Measurements from ENCODE around the gene PFDN4.
A peak's percentile ranks its signal among the peaks of the same experiment; 100 is the strongest.
"Not testable (repeated sequence)": the region's sequence is repeated elsewhere in the genome, so short reads cannot be mapped to it uniquely, and the experiment has no call there.

PFDN4 gene

GRCh38 chr20:54221996-54222890 lies 14.4 kb downstream of the PFDN4 start:
- H3K4me3 ChIP-seq (ENCODE audit: low read depth in 1 of 5, low read length in 5 of 5) = peak overlapping the region in 1 of 5 donors; percentile 13
- H3K27ac ChIP-seq (ENCODE audit: low read depth, low read length) = no peak overlapping the region
- peaks cover 0 to 2% (median 1%) of the 10 kb centered on the region in 5 donors for H3K36me3 ChIP-seq (ENCODE audit: control insufficient read depth in 5 of 5, insufficient read depth in 5 of 5, low read length in 5 of 5)
- no peaks in the 10 kb centered on the region for H3K27me3 ChIP-seq (ENCODE audit: control insufficient read depth in 5 of 5, insufficient read depth in 4 of 5, low read length in 5 of 5)
- H3K9ac ChIP-seq (ENCODE audit: low read length in 5 of 5) = peak overlapping the region in 2 of 5 donors; percentile 5 to 21
- H3K9me3 ChIP-seq (ENCODE audit: control insufficient read depth in 5 of 5, low read length in 5 of 5) = no peaks in the 10 kb centered on the region
- H3K4me1 ChIP-seq (ENCODE audit: control insufficient read depth in 5 of 5, insufficient read depth in 5 of 5, low read length in 5 of 5) = peaks cover 3 to 23% (median 18%) of the 10 kb centered on the region in 5 donors

- Histone ChIP-seq H3K9me3 (ENCODE audit: control insufficient read depth in 5 of 5, low read length in 5 of 5) (no peaks in the 10 kb centered on the region), H3K4me3 (ENCODE audit: low read depth in 1 of 5, low read length in 5 of 5) (no peak overlapping the region), H3K27me3 (ENCODE audit: control insufficient read depth in 5 of 5, insufficient read depth in 4 of 5, low read length in 5 of 5) (no peaks in the 10 kb centered on the region)
Measured at GRCh38 chr20:54223285-54223684, 15.4 kb downstream of the PFDN4 start.

GRCh38 chr20:54223751-54224150 lies 15.9 kb downstream of the PFDN4 start:
- no peaks in the 10 kb centered on the region for H3K9me3 ChIP-seq (ENCODE audit: control insufficient read depth in 5 of 5, low read length in 5 of 5)
- no peaks in the 10 kb centered on the region for H3K27me3 ChIP-seq (ENCODE audit: control insufficient read depth in 5 of 5, insufficient read depth in 4 of 5, low read length in 5 of 5)
- H3K9ac ChIP-seq (ENCODE audit: low read length in 5 of 5) = no peak overlapping the region
- H3K27ac ChIP-seq (ENCODE audit: low read depth, low read length) = no peak overlapping the region
- H3K4me1 ChIP-seq (ENCODE audit: control insufficient read depth in 5 of 5, insufficient read depth in 5 of 5, low read length in 5 of 5) = peaks cover 3 to 23% (median 16%) of the 10 kb centered on the region in 5 donors
- no peak overlapping the region for H3K4me3 ChIP-seq (ENCODE audit: low read depth in 1 of 5, low read length in 5 of 5)
- no peaks in the 10 kb centered on the region for H3K36me3 ChIP-seq (ENCODE audit: control insufficient read depth in 5 of 5, insufficient read depth in 5 of 5, low read length in 5 of 5)

More at GRCh38 chr20:54223285-54223684, 15.4 kb downstream of the PFDN4 start:
- H3K4me1 ChIP-seq (ENCODE audit: control insufficient read depth in 5 of 5, insufficient read depth in 5 of 5, low read length in 5 of 5) = peaks cover 3 to 23% (median 18%) of the 10 kb centered on the region in 5 donors
- no peak overlapping the region for H3K9ac ChIP-seq (ENCODE audit: low read length in 5 of 5)
- H3K36me3 ChIP-seq (ENCODE audit: control insufficient read depth in 5 of 5, insufficient read depth in 5 of 5, low read length in 5 of 5) = no peaks in the 10 kb centered on the region
- H3K27ac ChIP-seq (ENCODE audit: low read depth, low read length) = no peak overlapping the region

- H3K4me1 ChIP-seq (ENCODE audit: control insufficient read depth in 5 of 5, insufficient read depth in 5 of 5, low read length in 5 of 5) = peaks cover 3 to 23% (median 16%) of the 10 kb centered on the region in 5 donors
- not testable (repeated sequence) for H3K27ac ChIP-seq (ENCODE audit: low read depth, low read length); H3K4me3 ChIP-seq (ENCODE audit: low read depth in 1 of 5, low read length in 5 of 5)
Measured at GRCh38 chr20:54224642-54225041, 16.8 kb downstream of the PFDN4 start.

GRCh38 chr20:54227241-54227640 lies 19.4 kb downstream of the PFDN4 start:
- no peak overlapping the region for H3K9ac ChIP-seq (ENCODE audit: low read length in 5 of 5)
- no peaks in the 10 kb centered on the region for H3K36me3 ChIP-seq (ENCODE audit: control insufficient read depth in 5 of 5, insufficient read depth in 5 of 5, low read length in 5 of 5)
- H3K4me3 ChIP-seq (ENCODE audit: low read depth in 1 of 5, low read length in 5 of 5) = no peak overlapping the region
- no peak overlapping the region for H3K27ac ChIP-seq (ENCODE audit: low read depth, low read length)
- no peaks in the 10 kb centered on the region for H3K27me3 ChIP-seq (ENCODE audit: control insufficient read depth in 5 of 5, insufficient read depth in 4 of 5, low read length in 5 of 5)
- H3K4me1 ChIP-seq (ENCODE audit: control insufficient read depth in 5 of 5, insufficient read depth in 5 of 5, low read length in 5 of 5) = peaks cover 3 to 15% (median 5%) of the 10 kb centered on the region in 5 donors
- H3K9me3 ChIP-seq (ENCODE audit: control insufficient read depth in 5 of 5, low read length in 5 of 5) = no peaks in the 10 kb centered on the region

More at GRCh38 chr20:54224642-54225041, 16.8 kb downstream of the PFDN4 start:
- not testable (repeated sequence) for H3K36me3 ChIP-seq (ENCODE audit: control insufficient read depth in 5 of 5, insufficient read depth in 5 of 5, low read length in 5 of 5); H3K27me3 ChIP-seq (ENCODE audit: control insufficient read depth in 5 of 5, insufficient read depth in 4 of 5, low read length in 5 of 5); H3K9me3 ChIP-seq (ENCODE audit: control insufficient read depth in 5 of 5, low read length in 5 of 5); H3K9ac ChIP-seq (ENCODE audit: low read length in 5 of 5)

GRCh38 chr20:54227751-54228150 lies 19.9 kb downstream of the PFDN4 start:
- H3K4me1 ChIP-seq (ENCODE audit: control insufficient read depth in 5 of 5, insufficient read depth in 5 of 5, low read length in 5 of 5) = peaks cover 0 to 10% (median 3%) of the 10 kb centered on the region in 5 donors
- H3K9ac ChIP-seq (ENCODE audit: low read length in 5 of 5) = no peak overlapping the region
- H3K27me3 ChIP-seq (ENCODE audit: control insufficient read depth in 5 of 5, insufficient read depth in 4 of 5, low read length in 5 of 5) = no peaks in the 10 kb centered on the region
- no peaks in the 10 kb centered on the region for H3K36me3 ChIP-seq (ENCODE audit: control insufficient read depth in 5 of 5, insufficient read depth in 5 of 5, low read length in 5 of 5)
- peaks cover 0 to 2% (median 0%) of the 10 kb centered on the region in 5 donors for H3K9me3 ChIP-seq (ENCODE audit: control insufficient read depth in 5 of 5, low read length in 5 of 5)
- no peak overlapping the region for H3K27ac ChIP-seq (ENCODE audit: low read depth, low read length)
- no peak overlapping the region for H3K4me3 ChIP-seq (ENCODE audit: low read depth in 1 of 5, low read length in 5 of 5)

GRCh38 chr20:54228841-54229240 lies 21.0 kb downstream of the PFDN4 start:
- no peaks in the 10 kb centered on the region for H3K36me3 ChIP-seq (ENCODE audit: control insufficient read depth in 5 of 5, insufficient read depth in 5 of 5, low read length in 5 of 5)
- no peak overlapping the region for H3K9ac ChIP-seq (ENCODE audit: low read length in 5 of 5)
- no peaks in the 10 kb centered on the region for H3K27me3 ChIP-seq (ENCODE audit: control insufficient read depth in 5 of 5, insufficient read depth in 4 of 5, low read length in 5 of 5)
- H3K27ac ChIP-seq (ENCODE audit: low read depth, low read length) = no peak overlapping the region
- H3K4me1 ChIP-seq (ENCODE audit: control insufficient read depth in 5 of 5, insufficient read depth in 5 of 5, low read length in 5 of 5) = peaks cover 0 to 9% (median 0%) of the 10 kb centered on the region in 5 donors
- no peak overlapping the region for H3K4me3 ChIP-seq (ENCODE audit: low read depth in 1 of 5, low read length in 5 of 5)
- peaks cover 0 to 3% (median 0%) of the 10 kb centered on the region in 5 donors for H3K9me3 ChIP-seq (ENCODE audit: control insufficient read depth in 5 of 5, low read length in 5 of 5)

- H3K4me1 ChIP-seq (ENCODE audit: control insufficient read depth in 5 of 5, insufficient read depth in 5 of 5, low read length in 5 of 5) = peaks cover 0 to 9% (median 0%) of the 10 kb centered on the region in 5 donors
- no peak overlapping the region for H3K4me3 ChIP-seq (ENCODE audit: low read depth in 1 of 5, low read length in 5 of 5)
- no peaks in the 10 kb centered on the region for H3K36me3 ChIP-seq (ENCODE audit: control insufficient read depth in 5 of 5, insufficient read depth in 5 of 5, low read length in 5 of 5)
- H3K27me3 ChIP-seq (ENCODE audit: control insufficient read depth in 5 of 5, insufficient read depth in 4 of 5, low read length in 5 of 5) = no peaks in the 10 kb centered on the region
- H3K9ac ChIP-seq (ENCODE audit: low read length in 5 of 5) = no peak overlapping the region
- H3K27ac ChIP-seq (ENCODE audit: low read depth, low read length) = no peak overlapping the region
- H3K9me3 ChIP-seq (ENCODE audit: control insufficient read depth in 5 of 5, low read length in 5 of 5) = peaks cover 0 to 3% (median 0%) of the 10 kb centered on the region in 5 donors
Measured at GRCh38 chr20:54229566-54230160, 21.8 kb downstream of the PFDN4 start.

GRCh38 chr20:54231036-54231435 lies 23.1 kb downstream of the PFDN4 start:
- H3K27ac ChIP-seq (ENCODE audit: low read depth, low read length) = peak overlapping the region; percentile 50
- no peak overlapping the region for H3K9ac ChIP-seq (ENCODE audit: low read length in 5 of 5)
- no peak overlapping the region for H3K4me3 ChIP-seq (ENCODE audit: low read depth in 1 of 5, low read length in 5 of 5)
- H3K9me3 ChIP-seq (ENCODE audit: control insufficient read depth in 5 of 5, low read length in 5 of 5) = peaks cover 0 to 3% (median 0%) of the 10 kb centered on the region in 5 donors
- peaks cover 0 to 2% (median 0%) of the 10 kb centered on the region in 5 donors for H3K27me3 ChIP-seq (ENCODE audit: control insufficient read depth in 5 of 5, insufficient read depth in 4 of 5, low read length in 5 of 5)
- no peaks in the 10 kb centered on the region for H3K36me3 ChIP-seq (ENCODE audit: control insufficient read depth in 5 of 5, insufficient read depth in 5 of 5, low read length in 5 of 5)
- H3K4me1 ChIP-seq (ENCODE audit: control insufficient read depth in 5 of 5, insufficient read depth in 5 of 5, low read length in 5 of 5) = peaks cover 0 to 9% (median 0%) of the 10 kb centered on the region in 5 donors

GRCh38 chr20:54234991-54235390 lies 27.1 kb downstream of the PFDN4 start:
- Histone ChIP-seq H3K27me3 (ENCODE audit: control insufficient read depth in 5 of 5, insufficient read depth in 4 of 5, low read length in 5 of 5) (peaks cover 0 to 4% (median 0%) of the 10 kb centered on the region in 5 donors), H3K9ac (ENCODE audit: low read length in 5 of 5) (no peak overlapping the region), H3K27ac (ENCODE audit: low read depth, low read length) (no peak overlapping the region), H3K9me3 (ENCODE audit: control insufficient read depth in 5 of 5, low read length in 5 of 5) (peaks cover 0 to 3% (median 0%) of the 10 kb centered on the region in 5 donors), H3K36me3 (ENCODE audit: control insufficient read depth in 5 of 5, insufficient read depth in 5 of 5, low read length in 5 of 5) (no peaks in the 10 kb centered on the region), H3K4me3 (ENCODE audit: low read depth in 1 of 5, low read length in 5 of 5) (no peak overlapping the region), H3K4me1 (ENCODE audit: control insufficient read depth in 5 of 5, insufficient read depth in 5 of 5, low read length in 5 of 5) (peaks cover 0 to 9% (median 0%) of the 10 kb centered on the region in 5 donors)

Measured in subcutaneous abdominal adipose tissue (tissue), 5 donors.